HG03196 (cell line): ENCODE measurements around the gene DUSP10.

Experiments used
- ATAC-seq: cut with Tn5 transposase; IDR thresholded peaks from one replicate; pipeline ENCODE4 v1.9.1; 2021; ENCODE audit not compliant: unreplicated experiment

Gene DUSP10

DNA sequence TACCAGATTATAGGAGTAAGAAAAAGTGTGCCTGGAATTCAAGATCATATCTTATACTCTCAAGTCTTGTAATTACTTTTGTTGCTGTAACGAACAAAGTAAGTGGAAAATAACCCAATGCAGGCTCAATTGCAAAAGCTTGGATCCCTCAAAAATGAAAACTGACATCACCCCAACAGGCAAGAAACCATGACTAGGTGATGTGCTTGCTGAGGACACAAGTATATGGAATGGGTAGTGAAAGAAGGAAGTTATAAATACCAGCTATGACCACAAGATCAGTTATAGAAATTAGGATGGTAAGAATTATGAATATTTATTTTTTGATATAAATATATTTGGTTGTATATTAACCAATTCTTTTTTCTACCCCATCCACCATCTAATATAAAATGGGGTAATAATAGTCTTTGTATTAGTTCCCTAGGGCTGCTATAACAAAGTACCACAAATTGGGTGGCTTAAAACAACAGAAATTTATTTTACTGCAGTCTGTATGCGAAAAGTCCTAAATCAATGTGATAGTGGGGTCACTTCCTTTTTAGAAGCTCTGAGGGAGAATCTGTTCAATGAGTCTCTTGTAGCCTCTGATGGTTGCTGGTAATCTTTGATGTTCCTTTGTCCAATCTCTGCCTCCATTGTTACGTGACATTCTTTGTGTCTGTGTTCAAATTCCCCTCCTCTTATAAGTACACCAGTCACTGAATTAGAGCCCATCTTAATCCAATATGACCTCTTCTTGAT lies 45.0 kb downstream of the DUSP10 start:
- ATAC-seq, result no peak

DNA sequence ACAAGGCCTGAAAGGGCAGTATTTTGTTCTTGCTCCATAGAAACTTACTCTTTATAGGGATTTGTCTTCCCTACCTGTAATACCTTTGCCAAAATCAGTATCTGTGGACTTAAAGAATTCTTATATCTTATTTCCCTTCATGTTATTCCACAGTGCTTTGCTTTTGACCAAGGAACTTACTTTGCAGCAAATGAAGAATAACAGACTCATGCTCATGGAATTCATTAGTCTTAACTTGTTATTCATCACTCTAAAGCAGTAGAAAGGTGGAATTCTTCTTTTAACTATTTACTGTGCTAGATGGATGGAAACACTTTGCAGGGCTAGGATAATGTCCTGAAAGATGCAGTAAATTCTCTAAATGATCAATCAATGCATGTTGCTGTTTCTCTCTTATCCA lies 45.9 kb downstream of the DUSP10 start:
- ATAC-seq, result no peak

DNA sequence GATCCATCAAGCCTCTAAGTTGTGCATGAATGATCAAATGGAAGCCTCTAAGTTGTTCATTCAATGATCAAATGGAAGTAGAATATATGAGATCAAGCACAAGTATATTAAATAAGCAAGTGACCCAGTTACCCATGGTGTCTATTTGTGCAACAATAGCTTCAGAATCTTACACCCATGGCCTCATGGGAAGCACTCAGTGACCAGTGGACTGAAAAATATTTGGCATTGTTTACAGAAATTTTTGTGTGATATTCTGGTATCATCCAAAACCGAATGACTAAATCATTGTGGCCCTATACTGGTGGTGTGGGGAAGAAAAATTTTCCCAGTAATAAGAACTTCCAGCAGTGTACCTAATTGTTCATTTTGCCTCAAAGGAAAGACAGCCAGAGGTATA lies 46.6 kb downstream of the DUSP10 start:
- no peak for ATAC-seq

DNA sequence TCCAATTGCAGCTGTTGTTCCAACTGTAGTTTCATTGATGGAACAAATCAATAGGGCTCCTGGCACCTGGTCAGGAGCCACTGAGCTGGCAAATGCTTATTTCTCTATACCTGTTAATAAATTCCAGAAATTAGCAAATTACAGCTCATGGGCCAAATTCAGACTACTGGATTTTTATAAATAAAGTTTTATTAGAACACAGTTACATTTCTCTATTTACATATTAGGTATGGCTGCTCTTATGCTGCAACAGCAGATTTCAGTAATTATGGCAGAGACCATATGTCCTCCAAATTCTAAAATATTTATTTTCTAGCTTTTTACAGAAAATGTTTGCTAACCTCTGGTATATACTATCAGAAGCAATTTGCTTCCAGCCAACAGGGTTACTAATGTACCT lies 47.8 kb downstream of the DUSP10 start:
- no peak for ATAC-seq

DNA sequence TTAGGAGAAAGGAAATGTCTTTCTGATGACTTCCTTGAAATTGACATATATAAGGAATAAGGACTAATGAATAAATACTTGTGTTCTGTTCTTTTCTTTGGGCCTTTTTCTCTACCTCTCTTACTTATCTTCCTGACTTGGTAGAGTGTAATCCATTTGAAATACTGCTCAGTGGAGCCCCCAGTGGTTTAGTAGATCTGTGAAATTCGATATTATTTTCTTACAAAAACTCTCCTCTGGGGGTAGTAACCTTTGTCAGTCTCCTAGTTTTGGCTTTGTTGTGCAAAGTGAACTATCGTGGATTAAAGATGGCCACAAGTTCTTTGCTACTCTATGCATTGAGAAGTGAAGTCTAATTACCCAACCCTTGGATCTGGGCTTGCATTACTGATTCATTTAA lies 48.8 kb downstream of the DUSP10 start:
- ATAC-seq, result no peak

DNA sequence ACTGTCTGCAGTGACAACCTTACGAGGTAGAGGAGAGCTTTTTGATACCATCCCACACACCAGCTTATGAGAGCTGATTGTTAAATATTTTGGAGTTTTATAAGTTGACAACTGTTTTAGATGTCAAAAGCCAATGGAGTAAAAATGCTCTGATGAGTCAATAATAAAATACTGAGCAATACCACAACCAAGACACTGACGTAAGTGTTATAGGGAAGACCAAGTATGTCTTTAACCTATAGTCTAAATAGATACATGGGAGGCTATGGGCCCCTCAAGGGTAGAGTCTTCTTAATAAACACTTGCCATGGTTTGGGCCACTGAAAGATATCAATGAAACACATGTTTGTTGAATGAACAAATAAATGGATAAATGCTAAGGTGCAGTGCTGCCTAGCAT lies 49.2 kb downstream of the DUSP10 start:
- no peak for ATAC-seq

DNA sequence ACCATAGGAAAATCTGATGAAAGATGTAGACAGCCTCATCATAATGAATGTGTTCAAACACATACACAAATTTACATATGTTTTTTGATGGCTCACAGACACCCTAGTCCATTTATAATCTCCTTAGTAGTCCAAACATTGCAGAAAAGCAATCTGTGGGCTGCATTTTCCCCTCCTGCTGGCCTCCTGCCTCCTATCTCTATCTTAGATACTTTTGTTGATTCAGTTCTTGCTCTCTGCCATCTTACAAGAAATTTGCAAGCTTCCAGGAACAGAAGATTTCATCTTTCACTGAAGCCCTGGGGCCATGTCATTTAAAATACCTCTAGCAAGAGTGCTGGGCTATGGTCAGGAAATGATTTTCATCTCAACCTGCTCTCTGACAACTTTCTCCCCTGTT lies 50.6 kb downstream of the DUSP10 start:
- ATAC-seq, result no peak

DNA sequence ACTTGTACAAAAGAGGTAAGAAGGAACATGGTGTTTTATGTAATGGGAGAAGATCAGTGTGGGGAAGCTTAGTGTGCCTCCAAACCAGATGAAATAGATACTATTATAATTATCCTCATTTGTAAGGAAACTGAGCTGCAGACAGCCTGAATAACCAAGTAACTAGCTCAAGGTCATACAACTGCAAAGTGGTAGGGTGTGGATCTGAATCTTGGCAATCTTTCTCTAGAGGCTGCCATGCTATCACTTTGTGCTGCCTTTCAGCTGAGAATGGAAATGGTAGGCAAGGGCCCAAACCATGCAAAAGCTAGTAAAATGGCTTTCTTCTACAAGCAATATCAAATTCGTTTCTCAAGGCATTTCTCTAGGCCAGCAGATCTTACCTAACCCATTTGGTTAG lies 51.0 kb downstream of the DUSP10 start:
- ATAC-seq, result no peak

DNA sequence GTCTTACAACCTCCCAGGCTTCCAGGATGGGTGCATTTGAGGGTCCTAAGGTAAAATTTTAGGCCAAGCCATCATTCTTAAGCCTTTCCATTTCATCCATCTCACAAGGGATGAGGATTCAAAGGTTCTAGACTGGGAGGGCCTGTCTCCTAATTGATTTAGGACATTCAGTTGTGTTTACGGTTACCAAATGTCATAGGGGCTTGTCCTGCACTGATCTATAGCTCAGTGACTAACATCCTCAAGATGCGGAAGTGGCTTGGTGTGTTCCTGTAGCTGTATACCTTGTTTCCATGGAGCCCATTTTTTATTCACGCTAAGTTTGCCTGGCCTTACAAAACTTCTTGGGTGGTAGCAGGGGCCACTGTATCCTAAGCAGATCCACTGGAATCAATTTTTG lies 52.8 kb downstream of the DUSP10 start:
- no peak for ATAC-seq

DNA sequence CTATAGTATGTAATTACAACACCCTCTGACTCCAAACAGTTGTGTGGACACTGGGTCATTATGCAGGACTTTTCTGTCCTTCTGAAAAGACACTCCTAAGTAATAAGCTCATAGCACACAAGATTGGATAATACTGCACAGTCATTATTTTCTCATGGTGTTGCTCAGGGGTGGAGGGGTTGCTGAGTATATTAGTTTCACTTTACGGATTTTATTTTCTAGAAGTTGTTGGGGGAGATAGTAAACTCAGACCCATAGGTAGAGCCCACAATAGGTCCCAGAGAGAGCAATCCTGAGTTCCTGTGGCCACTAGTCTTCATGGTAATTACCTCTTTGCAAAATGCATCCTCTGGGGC lies 53.4 kb downstream of the DUSP10 start:
- no peak for ATAC-seq

DNA sequence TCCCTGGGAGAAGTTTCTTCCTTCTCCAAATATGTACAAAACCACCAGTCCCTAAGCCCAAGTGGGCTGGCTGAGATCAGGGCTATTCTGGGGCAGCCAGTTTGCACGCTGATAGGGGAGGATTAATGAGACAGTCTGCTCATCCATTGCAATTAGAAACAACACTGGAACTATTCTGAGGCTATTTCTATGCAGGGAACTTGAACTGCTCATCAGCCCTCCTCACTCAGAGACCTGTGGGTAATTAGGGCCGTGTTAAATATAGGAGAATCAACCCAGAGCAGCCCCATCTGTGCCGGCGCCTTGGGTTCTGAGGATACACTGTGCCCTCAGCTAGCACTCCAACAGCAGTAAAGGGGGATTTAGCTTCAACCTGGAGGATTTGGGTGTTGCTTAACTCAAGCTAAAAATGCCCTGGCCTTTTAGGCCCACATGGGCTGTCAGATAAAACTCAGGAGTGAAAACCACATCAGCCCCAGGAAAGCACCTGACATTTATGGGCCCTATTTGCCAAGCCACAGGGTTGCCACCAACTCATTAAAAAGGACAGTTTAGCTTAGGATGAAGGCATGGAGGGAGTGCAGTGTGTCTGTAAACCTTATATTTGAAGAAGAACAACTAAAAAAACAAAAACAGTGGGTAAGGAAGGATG lies 53.9 kb downstream of the DUSP10 start:
- ATAC-seq, result no peak

DNA sequence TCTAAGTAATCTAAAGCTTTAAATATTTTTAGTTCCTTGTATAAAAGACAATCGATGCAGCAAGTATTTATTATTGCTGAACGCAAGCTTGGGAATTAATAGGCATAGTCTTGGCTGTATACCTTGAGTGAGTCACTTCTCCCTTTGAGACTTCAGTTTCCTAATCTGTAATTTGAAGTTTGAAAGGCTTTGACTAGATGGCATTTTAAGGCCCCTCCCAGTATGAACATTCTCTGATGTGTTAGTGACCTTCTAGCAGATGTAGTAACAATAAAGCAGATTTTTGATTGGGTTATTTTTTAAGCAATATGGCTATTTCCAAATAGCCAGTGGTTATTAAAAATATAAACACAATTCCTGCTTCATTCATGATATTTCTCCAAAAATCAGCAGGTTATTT lies 58.2 kb downstream of the DUSP10 start:
- no peak for ATAC-seq

DNA sequence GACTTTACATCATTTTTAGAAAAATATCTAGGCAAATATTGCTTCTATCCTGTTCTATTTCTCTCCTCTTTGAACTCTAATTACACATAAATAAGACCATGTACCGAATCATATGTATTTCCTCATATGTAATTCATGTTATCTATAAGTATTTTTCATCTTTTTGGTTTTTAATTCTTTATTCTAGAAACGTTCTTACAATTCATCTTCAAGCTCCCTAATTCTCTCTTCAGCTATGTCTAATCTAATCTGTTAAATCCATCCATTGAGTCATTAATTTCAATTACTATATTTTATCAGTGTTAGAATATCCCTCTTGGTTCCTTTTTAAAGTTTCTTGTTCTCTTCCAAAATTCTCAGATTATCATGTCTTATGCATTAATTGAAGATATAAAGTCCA lies 61.8 kb downstream of the DUSP10 start:
- no peak for ATAC-seq

DNA sequence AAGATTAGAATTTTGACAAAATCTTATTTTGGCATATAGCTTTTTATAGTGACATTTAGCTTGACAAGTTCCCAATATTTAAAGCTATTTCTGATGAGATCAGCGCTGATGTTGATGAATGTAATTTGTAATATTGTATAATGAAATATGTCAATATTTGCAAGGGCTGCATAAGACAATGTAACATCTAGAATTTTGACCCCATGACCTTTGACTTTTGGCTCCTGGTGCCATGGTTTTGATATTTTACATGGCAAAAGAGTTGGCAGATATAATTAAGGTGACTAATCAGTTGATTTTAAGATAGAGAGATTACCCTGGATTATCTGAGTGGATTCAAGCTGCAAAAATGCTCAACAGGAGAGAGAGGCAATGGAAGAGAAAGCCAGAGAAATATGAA lies 63.9 kb downstream of the DUSP10 start:
- ATAC-seq, result no peak

DNA sequence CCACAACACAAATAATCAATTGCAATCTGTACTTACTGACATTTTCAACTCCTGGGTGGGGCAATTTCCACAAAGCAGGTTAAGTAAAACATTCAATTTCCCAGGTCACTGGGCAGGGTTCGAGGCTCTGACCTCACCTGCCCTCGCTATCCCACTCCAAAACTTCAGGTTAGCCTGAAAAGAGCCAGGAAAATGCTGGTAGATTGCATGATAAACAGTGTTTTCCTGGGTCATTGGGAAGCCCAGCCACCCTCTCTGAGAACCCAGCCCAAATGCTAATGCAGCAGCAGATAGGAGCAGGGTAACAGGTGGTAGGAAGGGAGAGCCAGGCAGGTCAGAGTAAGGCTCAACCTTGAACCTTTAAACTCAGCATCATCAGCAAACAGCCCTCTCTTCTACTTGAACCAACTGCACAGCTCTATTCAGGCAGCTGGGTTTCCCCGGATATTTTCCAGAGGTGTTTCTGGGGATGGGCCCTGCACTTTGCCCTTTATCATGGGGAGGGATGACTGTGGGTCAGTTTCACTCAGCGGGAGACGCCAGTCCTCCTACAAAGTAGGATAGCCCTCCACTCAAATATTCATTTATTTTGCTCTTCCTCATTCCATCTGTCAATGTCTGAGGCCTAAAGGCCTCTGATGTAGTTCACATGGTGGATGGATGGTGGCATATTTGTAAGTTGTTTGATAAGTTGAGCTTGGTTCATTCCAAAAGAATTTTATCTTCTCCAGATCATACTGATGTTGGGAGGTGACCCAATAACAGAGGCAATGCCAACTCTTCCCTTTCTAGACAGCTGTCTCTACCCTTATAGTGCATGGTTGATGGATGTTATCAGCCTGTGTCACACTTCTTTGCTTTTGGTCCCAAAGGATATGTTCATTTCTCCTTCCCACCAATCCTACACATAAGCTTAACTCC lies 65.7 kb downstream of the DUSP10 start:
- no peak for ATAC-seq

DNA sequence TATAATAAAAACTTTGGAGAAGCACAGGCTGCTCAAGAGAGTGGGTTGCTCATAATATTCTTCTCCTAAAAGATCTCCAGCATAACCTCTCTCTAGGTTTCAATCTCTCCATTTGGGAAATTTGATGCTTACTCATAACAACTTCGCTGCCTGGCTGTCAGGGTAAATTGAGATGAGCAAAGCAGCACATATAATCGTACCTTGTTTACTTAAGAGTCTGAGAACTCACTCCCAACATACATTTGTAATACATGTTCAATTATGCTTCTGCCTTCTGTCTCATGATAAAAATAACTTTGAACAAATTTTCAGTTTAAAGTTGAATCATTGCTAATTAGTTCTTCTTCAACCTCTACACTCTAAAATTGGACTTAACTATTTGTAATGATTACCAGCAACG lies 68.9 kb downstream of the DUSP10 start:
- ATAC-seq, result no peak

DNA sequence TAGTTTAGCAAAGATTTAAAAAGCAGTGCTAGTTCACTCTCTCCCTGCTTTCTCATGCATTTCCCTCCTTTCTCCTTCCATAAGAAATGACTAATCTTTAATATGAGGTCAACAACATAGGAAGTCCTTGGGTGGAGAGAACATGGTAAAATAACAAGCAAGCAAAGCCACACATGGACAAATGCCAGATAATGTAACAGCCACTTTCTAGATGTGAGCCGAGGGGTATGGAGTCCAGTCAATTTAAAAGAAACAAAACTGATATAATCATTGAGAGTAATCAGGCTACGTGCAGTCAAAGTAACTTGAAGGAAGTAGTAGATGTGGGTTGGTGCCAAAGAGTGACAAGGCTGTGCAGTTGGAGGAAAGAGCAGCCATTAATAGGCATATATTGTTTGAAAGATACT lies 69.6 kb downstream of the DUSP10 start:
- ATAC-seq, result no peak

DNA sequence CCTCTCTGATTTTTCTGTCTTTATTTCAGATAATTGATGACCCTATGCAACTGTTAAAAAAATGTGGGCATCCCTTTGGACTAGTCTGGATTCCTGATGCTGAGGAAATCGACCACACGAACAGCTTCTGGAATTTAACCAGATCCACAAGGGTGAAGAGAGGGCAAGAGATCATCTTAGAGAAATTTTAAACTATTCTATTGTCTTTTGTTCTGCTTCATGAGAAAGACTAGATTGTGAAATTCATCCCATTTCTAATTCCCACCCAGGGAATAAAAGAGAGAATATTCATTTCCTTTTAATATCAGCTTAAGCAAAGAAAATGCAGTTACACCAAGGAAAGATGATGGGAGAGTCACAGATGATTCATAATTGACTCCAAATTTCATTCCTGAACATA lies 71.8 kb downstream of the DUSP10 start:
- ATAC-seq, result no peak

DNA sequence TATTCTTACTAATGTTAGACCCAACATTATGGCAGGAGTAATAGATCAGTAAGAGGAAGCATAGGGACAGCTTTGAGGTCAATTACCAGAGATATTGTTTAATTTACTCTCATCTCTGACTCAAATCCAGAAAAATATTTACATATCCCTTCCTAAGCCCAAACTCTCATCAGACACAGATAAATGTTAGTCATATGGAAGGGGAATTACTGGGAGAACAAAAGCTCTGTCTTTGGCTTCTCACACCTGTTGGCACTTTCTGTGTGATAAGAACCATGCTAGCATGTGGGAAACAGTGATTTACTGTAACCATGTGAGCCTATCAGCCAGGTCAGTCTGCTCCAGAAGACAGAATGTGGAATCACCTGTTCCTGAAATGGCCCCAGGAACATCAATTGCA lies 72.4 kb downstream of the DUSP10 start:
- ATAC-seq, result no peak

DNA sequence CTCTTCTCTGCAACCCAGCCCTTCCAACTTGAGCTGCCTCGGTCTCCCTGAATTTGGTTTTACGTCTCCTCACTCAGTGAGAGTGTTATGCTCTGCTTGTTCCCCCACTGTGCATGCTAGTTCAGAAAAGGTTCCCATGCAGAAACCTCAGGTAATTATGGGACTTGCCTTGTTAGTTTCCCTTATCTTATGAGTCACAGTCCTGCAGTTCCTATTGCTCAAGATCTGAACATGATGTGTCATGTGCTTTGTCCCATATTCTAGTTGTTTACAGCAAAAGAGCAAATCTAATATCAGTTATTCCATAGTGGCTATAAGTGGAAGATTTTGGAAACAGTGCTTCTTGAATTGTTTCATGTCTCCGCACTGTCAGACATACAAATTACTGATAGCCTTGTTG lies 74.4 kb downstream of the DUSP10 start:
- peak; percentile 82 for ATAC-seq

DNA sequence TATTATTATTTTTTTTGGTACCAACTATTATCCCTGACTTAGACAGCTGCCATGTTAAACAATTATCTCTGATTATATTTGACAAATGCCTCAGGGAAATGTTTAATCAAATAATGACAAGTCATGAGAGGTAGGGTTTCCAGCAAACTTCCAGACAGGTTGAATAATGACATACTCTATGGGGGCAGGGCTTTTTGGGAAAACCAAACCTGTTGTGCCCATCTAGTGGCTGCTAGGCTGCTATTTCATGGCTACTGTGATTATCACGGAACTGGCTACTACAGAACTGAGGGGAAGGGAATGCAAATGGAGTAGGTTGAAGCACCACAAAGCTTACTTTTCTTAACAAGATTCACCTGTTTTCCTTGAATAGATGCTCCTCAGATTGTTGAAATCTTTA lies 77.6 kb downstream of the DUSP10 start:
- no peak for ATAC-seq

DNA sequence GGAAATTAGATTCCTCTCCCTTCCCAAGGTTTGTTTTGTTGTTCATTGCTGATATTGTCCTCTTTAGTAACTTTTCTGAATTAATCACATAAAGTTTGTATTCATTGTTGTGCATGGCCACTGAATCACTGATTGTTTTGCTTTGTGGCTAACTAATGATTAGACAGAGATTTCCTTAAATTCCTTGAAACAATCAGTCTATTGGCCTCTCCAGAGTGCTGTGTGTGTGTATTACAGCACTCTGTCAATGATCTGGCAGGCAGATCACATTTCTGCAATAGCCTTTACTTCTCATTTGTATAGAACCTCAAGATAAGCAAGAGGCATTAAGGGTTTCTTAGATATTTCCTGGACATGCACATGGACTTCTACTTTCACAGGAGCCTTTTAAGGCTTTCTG lies 78.6 kb downstream of the DUSP10 start:
- ATAC-seq, result no peak
